LNCAP (cell line): ENCODE data around the gene NAA25.

ENCODE experiments used
- TF ChIP-seq, protein P1 (sequence below): fragments of 450-650 bp; IDR thresholded peaks from 2 replicates; pipeline ENCODE4 v1.5.1; 2017; ENCODE audit warnings: mild to moderate bottlenecking

The NAA25 gene

DNA sequence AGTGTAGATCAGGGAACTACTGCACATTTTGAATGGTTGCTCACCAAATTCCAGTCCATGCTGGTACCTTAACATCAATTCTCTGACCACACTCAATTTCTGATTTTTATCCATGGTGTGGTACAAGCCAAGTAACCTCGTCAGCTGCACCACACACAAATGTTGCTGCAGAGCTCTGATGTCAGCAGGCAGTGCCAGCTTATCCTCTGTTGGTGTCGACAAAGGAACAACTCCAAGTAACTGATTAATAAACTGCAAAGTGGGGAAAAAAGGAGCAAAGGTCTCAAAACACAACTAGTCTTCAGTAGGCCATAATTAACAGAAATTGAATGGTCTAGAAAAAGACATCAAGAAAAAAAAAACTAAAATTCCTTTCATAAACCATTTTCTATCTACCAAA, 47.4 kb downstream of the NAA25 start:
- TF ChIP-seq, protein P1, sequence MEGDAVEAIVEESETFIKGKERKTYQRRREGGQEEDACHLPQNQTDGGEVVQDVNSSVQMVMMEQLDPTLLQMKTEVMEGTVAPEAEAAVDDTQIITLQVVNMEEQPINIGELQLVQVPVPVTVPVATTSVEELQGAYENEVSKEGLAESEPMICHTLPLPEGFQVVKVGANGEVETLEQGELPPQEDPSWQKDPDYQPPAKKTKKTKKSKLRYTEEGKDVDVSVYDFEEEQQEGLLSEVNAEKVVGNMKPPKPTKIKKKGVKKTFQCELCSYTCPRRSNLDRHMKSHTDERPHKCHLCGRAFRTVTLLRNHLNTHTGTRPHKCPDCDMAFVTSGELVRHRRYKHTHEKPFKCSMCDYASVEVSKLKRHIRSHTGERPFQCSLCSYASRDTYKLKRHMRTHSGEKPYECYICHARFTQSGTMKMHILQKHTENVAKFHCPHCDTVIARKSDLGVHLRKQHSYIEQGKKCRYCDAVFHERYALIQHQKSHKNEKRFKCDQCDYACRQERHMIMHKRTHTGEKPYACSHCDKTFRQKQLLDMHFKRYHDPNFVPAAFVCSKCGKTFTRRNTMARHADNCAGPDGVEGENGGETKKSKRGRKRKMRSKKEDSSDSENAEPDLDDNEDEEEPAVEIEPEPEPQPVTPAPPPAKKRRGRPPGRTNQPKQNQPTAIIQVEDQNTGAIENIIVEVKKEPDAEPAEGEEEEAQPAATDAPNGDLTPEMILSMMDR = no peak

DNA sequence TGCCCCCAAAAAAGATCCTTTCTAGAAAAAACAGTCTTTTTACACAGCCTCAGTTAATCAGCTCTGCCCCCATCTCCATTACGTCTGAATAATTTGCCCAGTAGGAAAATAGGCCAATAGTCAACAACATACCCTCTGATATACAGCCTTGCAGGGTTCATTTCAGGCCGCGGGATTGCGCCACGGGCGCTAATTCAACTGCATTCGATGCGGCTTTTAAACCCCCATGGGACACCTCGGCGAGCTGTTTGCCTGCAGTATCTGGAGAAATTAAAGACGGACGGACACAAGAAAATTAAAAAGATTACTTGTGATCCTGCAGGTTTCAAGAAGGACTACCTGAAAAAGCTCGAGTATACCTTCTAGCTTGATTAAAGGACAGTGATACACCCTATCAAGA, 59.2 kb downstream of the NAA25 start:
- TF ChIP-seq, protein P1 = no peak

DNA sequence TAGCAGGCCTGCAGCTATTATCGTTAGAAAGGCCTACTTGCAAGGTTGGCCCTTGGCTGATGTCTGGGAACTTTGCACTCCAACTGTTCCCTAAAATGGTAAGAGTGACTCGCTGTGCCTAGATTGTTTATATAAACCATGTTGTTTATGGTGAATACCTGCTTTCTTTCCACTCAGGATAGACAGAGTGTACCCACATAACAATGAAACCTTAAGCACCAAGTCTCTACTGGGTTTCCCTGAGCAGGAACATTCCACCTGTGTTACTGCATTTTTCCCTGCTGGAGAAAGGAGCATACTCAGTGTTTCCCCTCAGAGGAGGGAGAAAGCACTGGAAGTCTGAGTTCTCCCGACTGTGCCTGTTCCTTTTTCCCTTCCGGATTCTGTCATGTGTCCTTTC, 62.6 kb downstream of the NAA25 start:
- TF ChIP-seq, protein P1 = no peak

DNA sequence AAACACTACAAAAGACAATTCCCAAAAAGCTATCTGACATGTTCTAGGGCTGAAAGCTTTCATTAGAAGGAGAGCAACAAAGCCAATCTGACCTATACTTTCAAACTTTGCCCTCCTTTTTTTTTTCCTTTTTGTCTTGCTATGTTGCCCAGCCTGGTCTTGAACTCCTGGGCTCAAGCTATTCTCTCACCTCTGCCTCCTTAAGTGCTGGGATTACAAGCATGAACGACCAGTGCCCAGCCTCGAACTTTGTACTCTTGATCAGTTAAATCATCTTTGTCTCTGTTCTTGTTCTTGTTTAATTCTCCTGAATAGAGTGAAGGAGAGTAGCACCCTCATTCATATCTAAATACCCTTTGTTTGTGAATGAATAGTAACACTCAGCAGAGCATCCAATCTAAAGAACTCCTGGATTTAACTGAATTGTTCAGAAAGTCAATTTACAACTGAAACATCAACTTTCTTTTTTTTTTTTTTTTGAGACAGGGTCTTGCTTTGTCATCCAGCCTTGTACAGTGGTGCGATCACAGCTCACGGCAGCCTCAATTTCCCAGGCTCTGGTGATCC, 73.3 kb downstream of the NAA25 start:
- TF ChIP-seq, protein P1 = no peak

DNA sequence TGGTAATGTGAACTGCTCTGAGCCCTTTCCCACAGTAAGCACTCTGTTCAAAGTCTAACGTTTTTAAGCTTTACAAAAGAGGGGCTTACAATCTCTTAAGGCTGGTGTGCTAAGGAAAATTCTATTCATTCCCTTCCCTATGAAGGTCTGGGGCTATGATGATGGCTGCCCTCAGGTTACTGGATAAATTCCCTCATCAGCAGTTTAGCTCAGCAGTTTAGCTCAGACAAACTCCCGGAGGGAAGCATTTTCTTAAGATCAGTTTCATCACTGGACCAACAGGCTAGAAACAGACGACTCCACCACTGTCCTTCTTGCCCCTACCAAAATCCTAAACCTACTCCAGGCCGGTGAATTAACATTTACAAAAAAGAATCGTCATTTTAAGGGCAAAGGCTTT, 76.3 kb downstream of the NAA25 start:
- TF ChIP-seq, protein P1 = no peak

DNA sequence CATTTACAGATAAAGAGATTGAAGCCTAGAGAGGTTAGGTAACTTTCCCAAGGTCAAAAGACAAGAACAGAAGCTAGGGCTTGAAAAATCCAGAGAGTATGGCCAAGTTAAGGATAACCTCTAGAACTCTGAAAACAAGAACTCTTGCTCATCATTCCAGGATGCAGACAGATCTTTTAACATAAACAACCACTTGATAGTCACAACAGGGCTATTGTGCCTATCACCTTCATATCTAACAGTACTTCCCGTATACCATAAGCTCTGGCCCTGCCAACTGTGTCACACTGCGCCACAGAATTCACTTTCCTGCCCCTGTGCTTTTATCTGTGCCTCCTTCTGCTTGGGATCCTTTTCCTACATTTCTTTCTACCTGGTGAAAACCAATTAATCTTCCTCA, 77.1 kb downstream of the NAA25 start:
- TF ChIP-seq, protein P1 = no peak

DNA sequence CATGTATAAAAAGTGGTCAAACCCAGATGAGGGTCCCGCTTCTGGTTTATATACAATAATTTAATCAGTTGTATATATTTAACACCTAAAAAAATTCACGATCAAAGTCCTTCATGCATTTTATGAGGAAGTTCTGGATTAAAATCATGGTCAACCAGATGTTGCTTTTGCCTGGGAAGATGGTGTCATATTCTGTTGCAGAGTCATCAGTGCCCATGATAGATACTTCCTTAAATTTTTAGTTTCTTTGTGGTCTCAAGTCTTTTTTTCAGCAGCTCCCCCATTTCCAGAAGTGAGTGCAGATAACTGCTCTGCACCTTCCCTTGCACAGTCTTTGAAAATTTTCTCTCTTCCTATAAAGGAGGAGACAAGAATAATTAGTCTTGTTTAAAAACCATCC, 79.3 kb downstream of the NAA25 start:
- TF ChIP-seq, protein P1 = no peak

DNA sequence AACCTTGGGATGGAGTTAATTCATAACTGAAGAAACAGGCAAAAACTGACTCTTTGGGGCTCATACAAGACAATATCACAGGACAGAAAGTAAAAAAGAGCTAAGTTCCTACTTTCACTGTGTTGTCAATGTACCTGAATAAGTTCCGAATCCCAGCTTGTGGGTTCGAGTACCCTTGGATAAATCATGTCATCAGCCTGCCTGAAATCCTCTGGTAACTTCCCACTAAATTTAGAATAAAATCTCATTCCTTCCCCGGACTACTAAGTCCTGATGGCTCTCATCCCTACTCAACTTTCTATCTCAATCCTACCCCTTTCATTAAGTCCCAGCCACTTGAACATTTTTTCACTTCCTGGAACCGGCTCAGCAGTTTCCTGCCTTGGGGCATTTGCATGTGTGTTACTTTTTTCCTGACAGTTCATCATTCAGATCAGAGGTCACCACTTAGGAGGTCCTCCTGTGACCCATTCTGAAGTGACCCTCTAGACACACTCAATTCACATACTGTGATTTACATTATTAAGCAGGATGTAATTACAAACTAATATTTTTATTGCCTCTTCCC, 82.7 kb downstream of the NAA25 start:
- TF ChIP-seq, protein P1 = no peak
